ENCODE measurements around the gene IPO9. TPM values are rescaled to one million over a fixed set of nuclear protein-coding genes. Genes with fewer than 3 reads are reported as not detected.

Gene IPO9
- polyA plus RNA-seq, 1 experiment = 49.5 TPM

GRCh38 chr1:201877877-201878401, 49.0 kb downstream of the IPO9 start:
- ChIA-PET POLR2A (interaction anchor here (0.6 to 0.9 kb wide), 2 partner anchors 104 to 138 kb away, joined by 3 read pairs; partner anchors contain the start of gene RNPEP), CTCF (interaction anchor here (0.6 to 5.0 kb wide), 16 partner anchors 9 to 355 kb away, joined by 3 to 48 read pairs (median 4); partner anchors contain the start of genes RNPEP and SHISA4)
- H3K4me3 ChIP-seq (ENCODE audit: low read depth, low read length) = no peak overlapping the region
- peaks cover 12% of the 10 kb centered on the region for H3K36me3 ChIP-seq (ENCODE audit: control insufficient read depth, insufficient read depth, low read length)
- TF ChIP-seq CTCF (IDR thresholded peaks at IDR 0.05; ENCODE audit: insufficient read depth, low read depth, low read length) = peak; percentile 71
- no peaks in the 10 kb centered on the region for H3K27me3 ChIP-seq (ENCODE audit: control insufficient read depth, insufficient read depth, low read length)
- DNase-seq (ENCODE audit: low read depth) = no peak

- no peak for TF ChIP-seq CTCF (IDR thresholded peaks at IDR 0.05; ENCODE audit: insufficient read depth, low read depth, low read length)
- Histone ChIP-seq H3K27me3 (ENCODE audit: control insufficient read depth, insufficient read depth, low read length) (no peaks in the 10 kb centered on the region), H3K4me3 (ENCODE audit: low read depth, low read length) (no peak overlapping the region), H3K36me3 (ENCODE audit: control insufficient read depth, insufficient read depth, low read length) (no peaks in the 10 kb centered on the region)
- ChIA-PET POLR2A (no interaction called here), CTCF (interaction anchor here (0.9 to 5.0 kb wide), 4 partner anchors 11 to 92 kb away, joined by 3 to 48 read pairs (median 4); partner anchors contain the start of gene LMOD1)
- DNase-seq (ENCODE audit: low read depth) = no peak
Measured at GRCh38 chr1:201880928-201881571, 52.1 kb downstream of the IPO9 start.

GRCh38 chr1:201881617-201882016, 52.7 kb downstream of the IPO9 start:
- H3K36me3 ChIP-seq (ENCODE audit: control insufficient read depth, insufficient read depth, low read length) = no peaks in the 10 kb centered on the region
- DNase-seq (ENCODE audit: low read depth) = no peak
- ChIA-PET POLR2A (no interaction called here), CTCF (interaction anchor here (1.4 to 5.0 kb wide), 2 partner anchors 65 to 92 kb away, joined by 3 to 48 read pairs; partner anchors contain the start of gene LMOD1)
- TF ChIP-seq CTCF (IDR thresholded peaks at IDR 0.05; ENCODE audit: insufficient read depth, low read depth, low read length) = no peak
- H3K4me3 ChIP-seq (ENCODE audit: low read depth, low read length) = no peak overlapping the region
- no peaks in the 10 kb centered on the region for H3K27me3 ChIP-seq (ENCODE audit: control insufficient read depth, insufficient read depth, low read length)

- H3K4me3 ChIP-seq (ENCODE audit: low read depth, low read length) = no peak overlapping the region
- POLR2A ChIA-PET = no interaction called here
- peak; percentile 44 for DNase-seq (ENCODE audit: low read depth)
- peak; percentile 39 for TF ChIP-seq CTCF (IDR thresholded peaks at IDR 0.05; ENCODE audit: insufficient read depth, low read depth, low read length)
- no peaks in the 10 kb centered on the region for H3K36me3 ChIP-seq (ENCODE audit: control insufficient read depth, insufficient read depth, low read length)
- CTCF ChIA-PET = interaction anchor here (0.6 to 2.9 kb wide), 14 partner anchors 9 to 461 kb away, joined by 3 to 16 read pairs (median 3); partner anchors contain the start of gene TIMM17A
- no peaks in the 10 kb centered on the region for H3K27me3 ChIP-seq (ENCODE audit: control insufficient read depth, insufficient read depth, low read length)
Measured at GRCh38 chr1:201882665-201883132, 53.7 kb downstream of the IPO9 start.

- TF ChIP-seq CTCF (IDR thresholded peaks at IDR 0.05; ENCODE audit: insufficient read depth, low read depth, low read length) = no peak
- Histone ChIP-seq H3K27me3 (ENCODE audit: control insufficient read depth, insufficient read depth, low read length) (no peaks in the 10 kb centered on the region), H3K4me3 (ENCODE audit: low read depth, low read length) (no peak overlapping the region), H3K36me3 (ENCODE audit: control insufficient read depth, insufficient read depth, low read length) (no peaks in the 10 kb centered on the region)
- ChIA-PET POLR2A (no interaction called here), CTCF (interaction anchor here (0.7 to 2.9 kb wide), 11 partner anchors 9 to 460 kb away, joined by 3 to 16 read pairs (median 4); partner anchors contain the start of gene TIMM17A)
- no peak for DNase-seq (ENCODE audit: low read depth)
Measured at GRCh38 chr1:201883266-201883665, 54.3 kb downstream of the IPO9 start.

Measured in BJ (cell line).